Activated gamma-delta T cell (primary cell): ENCODE measurements around the gene NSUN6.

Source experiments
- DNase-seq: peaks from one replicate; lab custom pipeline; 2025; lab: John Stamatoyannopoulos, UW

The NSUN6 gene

DNA sequence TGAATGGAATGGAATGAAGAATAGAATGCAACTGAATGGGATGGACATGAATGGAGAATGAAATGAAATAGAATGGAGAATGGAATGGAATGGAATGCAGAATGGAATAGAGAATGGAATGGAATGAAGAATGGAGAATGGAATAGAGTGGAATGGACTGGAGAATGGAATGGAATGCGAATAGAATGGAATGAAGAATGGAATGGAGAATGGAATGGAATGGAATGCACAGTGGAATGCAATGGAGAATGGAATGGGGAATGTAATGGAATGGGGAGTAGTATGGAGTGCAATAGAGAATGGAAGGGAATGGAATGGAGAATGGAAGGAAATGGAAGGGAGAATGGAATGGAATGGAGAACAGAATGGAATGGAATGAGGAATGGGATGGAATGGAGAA lies 93.4 kb downstream of the NSUN6 start:
- no peak for DNase-seq

DNA sequence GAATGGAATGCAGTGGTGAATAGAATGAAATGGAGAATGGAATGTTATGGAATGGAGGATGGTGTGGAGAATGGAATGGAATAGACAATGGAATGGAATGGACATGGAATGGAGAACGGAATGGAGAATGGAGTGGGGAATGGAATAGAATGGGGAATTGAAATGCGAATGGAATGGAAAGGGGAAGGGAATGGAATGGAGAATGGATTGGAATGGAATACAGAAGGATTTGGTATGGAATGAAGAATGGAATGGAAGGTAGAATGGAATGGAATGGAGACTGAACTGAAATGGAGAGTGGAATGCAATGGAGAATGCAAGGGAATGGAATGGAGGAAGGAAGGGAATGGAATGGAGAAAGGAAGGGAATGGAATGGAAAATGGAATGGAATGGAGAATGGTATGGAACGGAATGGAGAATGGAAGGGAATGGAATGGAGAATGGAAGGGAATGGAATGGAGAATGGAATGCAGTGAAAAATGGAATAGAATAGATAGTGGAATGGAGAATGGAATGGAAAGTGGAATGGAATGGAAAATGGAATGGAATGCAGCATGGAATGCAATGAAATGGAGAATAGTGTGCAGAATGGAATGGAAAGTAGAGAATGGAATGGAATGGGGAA lies 94.8 kb downstream of the NSUN6 start:
- no peak for DNase-seq

DNA sequence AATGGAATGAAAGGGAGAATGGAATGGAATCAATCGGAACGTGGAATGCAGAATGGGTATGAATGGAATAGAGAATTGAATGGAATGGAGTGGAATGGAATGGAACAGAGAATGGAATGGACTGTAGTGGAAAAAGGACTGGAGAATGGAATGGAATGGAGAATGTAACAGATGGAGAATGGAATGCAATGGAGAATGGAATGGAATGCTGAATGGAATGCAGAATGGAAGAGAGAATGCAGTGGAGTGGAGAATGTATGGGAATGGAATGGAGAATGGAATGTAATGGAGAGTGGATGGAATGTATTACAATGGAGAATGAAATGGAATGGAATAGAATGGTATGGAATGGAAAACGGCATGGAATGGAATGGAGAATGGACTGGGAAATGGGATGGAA lies 96.9 kb downstream of the NSUN6 start:
- DNase-seq = no peak

DNA sequence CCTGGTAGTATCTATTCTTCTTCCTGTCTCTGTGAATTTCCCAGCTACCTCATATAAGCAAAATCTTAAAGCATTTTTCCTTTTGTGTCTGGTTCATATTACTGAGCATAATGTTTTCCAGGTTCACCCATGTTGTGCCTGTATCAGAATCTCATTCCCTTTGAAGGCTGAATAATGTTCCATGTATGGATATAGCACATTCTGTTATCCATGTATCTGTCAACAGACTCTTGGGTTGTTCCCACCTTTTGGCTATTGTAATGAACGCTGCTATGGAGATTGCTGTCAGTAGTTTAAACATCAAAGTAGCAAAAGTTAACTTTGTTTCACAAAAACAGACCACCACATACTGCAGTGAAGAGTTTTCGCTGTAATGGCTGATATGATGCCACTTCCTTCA lies 99.9 kb downstream of the NSUN6 start:
- no peak for DNase-seq

DNA sequence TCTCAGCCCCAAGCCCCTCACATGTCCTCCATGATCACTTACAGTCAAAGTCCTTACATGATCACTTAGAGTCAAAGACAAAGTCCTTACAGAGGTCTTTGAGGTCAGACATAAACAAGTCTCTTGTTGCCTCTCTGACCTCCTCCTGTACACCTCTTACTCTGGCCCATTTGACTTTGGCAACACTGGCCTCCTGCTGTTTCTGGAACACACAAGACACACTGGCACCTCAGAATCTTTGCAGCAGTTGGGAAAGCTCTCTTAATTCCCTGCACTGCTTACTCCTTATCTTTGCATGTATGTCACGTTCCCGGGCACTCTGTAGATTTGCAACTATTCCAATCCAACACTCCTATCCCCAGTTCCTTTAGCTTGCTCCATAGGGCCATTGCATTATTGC lies 102.3 kb downstream of the NSUN6 start:
- no peak for DNase-seq

DNA sequence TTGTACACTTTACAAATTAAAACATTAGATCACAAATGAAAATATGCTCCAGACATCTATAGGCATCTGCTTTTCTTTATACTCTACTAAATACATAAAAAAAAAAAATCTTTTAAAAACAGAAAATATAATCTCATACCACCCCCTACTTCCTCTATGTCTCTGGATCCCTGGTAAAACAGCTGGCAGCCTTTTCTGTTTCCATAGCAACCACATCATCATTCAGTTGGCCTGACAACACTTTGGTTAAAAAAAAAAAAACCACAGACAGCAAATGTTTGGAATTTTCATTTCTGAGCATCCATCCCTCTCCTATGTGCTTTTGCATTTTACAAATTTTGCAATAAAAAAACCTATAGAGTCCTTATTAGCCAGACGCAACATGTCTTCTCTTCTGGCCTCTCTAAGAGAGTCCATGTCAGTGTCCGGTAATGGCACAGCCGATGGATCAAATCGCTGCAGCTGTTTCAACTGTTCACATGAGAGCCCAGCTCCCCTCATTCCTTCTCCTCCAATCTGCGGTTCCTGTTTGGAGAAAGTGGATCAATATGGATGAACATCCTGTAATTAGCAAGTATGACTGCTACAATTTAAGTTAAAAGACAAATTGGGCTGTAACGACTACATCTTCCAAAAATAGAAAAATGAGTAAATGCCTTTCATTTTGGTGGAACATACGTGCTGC lies 105.6 kb downstream of the NSUN6 start:
- no peak for DNase-seq

DNA sequence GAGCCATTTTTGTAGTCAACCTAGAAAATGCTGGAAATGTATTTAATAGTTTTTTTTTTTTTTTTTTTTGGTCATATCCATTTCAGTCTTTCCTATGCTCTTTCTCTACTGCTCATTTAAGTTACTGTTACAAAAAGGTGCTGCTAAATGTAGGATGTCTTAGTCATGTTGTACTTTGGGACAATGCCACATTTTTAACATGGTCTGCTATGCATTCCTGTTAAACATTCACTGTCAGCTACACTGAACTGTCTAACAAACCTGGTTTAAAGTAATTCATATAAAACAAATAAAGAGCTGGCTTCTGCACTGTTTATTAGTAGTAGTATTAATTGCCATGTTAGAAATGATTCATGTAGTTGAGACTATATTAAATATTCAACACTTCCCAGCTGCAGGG lies 108.6 kb downstream of the NSUN6 start:
- no peak for DNase-seq

DNA sequence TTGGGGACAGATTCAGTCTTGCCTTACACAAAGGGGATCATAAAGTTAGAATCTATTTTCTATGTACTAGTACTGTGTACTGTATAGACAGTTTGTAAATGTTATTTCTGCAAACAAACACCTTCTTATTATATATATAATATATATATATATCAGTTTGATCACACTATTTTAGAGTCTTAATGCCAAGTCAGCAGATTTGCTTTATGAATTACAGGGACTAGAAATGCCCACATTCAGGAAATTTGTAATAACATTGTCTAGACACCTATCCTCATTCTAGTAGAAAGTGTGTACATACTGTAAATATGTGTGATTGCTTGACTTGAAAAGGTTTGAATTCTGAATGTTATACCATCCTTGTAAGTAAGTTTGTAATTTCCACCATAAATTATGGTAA lies 111.2 kb downstream of the NSUN6 start:
- DNase-seq = no peak

DNA sequence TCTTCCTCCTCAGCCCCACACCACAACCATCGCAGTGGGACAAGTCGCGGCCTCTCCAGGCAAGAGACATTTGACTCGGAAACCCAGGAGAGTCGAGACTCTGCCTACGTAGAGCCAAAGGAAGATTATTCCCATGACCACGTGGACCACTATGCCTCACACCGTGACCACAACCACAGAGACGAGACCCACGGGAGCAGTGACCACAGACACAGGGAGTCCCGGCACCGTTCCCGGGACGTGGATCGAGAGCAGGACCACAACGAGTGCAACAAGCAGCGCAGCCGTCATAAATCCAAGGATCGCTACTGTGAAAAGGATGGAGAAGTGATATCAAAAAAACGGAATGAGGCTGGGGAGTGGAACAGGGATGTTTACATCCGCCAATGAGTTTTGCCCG lies 112.1 kb downstream of the NSUN6 start:
- no peak for DNase-seq

DNA sequence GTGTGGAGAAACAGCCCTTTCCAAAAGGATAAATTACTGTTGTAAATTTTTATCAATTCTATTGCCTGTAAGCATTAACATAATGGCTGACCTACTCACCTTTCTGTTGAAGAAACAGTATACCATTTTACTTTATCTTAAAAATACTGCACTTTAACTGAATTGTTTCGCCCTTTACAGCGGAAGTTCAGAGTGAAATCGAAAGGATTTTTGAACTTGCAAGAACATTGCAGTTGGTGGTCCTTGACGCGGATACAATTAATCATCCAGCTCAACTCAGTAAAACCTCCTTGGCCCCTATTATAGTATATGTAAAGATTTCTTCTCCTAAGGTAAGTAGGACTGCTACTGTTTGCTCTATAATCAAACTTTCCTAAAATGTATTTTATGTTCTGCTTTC lies 117.5 kb downstream of the NSUN6 start:
- DNase-seq = no peak

DNA sequence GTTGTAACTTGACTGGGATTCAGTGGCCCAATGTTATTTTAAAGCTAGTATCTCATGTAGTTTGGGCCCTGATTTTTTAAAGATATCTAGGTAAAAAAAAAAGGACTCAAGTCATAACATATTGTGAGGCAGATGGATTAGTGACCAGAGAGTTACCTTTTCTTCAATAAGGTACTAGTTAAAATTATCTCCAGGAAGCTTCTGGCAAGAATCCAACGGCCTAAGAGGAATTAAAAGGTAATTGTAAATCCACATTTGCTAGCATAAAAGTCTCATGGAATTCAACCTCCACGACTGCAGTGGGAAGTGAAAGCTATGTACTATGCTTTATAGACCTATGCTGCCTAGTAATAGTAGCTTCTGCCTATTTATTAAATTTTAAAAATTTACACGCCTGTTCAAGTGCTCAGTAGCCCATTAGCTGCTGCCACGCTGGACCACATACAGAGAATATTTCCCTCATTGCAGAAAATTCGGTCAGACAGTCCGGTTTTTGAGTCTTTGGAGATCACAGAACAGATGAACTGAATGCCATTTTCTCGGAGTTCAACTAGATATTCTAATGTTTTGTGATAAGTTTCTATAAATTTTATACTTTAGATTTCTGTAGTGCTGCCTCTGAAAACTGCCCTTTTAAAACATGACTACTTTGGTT lies 118.4 kb downstream of the NSUN6 start:
- no peak for DNase-seq

DNA sequence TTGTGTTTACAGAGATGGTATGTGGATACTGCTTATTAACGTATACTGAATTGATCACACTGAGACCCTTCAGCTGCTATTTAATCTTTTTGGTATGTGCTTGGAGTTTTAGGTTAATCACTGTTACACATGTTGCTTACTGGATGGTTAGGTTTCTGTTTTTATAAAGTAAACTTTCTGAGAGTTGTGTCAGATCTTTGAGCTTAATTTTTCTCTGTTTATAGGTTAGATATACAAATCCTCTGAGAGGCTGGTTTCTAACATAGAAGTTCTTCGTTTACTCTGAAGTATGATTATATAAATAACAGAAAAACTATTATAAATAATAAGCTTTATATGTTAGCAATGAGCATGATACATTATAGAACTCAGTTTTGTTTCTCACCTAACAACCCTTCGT lies 123.1 kb downstream of the NSUN6 start:
- no peak for DNase-seq

DNA sequence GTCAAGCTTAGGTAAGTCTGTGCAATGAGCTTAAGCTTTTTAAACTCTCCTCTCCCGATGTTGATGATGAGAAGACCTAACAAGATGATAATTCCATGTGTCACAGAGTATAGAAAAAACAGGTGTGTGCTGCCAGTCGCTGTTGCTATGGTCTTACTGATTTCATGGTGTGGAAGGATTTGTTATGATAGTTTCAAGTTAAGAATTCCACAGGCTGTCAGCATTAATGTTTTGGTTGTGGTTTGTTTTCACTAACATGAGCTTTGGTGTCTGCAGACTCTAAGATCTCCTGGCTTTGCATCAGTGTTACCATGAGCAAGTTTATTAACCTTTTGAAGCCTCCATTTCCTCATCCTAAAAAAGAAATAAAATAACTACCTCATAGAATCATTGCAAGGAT lies 123.7 kb downstream of the NSUN6 start:
- DNase-seq = no peak

DNA sequence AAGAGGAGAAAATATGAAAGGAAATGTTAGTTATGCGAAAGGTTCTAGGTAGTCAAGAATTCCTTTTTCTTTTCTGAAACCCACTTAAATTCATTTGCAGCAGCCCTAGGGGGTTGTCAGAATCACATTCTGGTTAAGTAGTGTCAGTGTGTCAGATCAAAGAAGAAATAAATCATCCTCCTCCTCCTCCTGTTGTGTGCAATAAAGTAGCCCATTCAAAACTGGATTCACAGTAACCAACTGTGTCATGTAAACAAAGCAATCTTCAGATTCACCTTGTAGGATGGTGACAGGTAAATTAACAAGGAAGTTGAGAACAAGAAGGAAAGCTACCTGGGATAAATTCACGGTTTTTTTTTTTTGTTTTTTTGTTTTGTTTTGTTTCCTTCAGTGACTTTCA lies 127.5 kb downstream of the NSUN6 start:
- no peak for DNase-seq

DNA sequence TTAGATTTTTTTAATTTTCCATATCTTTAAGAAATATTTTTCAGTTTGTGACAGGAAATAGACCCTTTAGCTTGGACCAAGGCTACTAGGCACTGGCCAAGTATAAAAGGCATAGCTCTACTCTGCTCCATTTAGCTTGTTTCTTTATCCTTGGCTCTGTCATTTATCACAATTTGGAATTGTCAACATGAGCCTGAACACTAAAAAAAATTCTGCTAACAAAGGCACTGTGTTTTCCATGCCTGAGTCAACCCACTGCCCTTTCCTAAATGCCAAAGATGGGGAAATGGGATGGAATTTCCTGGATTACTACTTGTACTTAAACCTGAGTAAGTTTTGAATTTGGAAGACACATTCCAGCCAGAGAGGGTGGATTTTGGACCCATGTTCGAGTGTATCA lies 128.4 kb downstream of the NSUN6 start:
- no peak for DNase-seq

DNA sequence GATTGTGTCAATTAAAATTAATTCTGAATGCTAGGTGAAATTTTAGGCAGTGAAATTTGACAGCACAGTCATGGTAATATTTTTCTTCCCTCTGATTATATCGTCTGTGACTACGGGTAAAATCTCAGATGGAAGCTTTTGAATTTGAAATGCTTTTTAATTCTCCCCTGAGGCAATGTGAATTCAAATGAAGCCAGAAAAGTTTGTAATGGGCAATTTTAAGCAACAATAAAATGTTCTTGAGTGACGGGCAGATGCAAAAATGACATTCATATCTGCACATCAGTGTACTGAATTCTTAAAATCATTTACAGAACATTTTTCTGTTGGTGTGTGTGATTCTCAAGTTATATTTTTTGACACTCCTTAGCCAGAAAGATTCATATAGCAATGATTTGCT lies 134.5 kb downstream of the NSUN6 start:
- DNase-seq = no peak

DNA sequence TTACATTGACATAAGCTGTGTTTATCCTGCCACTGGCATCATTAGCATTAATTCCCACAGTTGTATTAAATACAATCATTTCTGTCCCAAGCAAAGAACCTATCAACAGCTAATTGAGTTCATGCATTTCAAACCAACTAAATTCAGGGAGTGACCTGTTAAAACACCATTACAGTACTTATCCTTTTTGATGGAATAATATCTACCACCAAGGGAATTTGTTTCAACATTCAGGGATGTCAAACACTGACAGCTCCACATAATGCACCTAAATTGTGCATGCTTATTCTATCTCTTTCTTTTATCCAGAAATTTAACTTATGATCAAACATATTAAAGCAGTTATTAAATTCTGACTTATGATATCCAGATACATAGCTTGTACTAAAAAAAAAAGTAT lies 136.8 kb downstream of the NSUN6 start:
- DNase-seq = no peak

DNA sequence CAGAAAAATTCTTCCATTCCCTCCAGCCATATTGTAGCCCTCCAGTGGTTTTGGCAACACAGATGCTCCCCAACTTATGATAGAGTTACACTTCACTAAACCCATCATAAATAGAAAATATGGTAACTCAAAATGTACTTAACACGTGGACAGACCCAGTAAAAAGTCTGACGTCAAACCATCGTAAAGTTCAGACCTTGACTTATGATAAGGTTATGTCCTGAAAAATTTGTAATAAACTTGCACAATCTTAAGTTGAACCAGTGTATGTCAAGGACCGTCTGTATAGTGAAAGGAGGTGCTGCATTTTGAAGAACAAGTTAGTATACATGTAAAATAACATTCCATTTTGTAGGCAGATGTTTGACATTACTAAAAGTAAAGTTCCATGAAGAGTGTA lies 142.8 kb downstream of the NSUN6 start:
- no peak for DNase-seq

DNA sequence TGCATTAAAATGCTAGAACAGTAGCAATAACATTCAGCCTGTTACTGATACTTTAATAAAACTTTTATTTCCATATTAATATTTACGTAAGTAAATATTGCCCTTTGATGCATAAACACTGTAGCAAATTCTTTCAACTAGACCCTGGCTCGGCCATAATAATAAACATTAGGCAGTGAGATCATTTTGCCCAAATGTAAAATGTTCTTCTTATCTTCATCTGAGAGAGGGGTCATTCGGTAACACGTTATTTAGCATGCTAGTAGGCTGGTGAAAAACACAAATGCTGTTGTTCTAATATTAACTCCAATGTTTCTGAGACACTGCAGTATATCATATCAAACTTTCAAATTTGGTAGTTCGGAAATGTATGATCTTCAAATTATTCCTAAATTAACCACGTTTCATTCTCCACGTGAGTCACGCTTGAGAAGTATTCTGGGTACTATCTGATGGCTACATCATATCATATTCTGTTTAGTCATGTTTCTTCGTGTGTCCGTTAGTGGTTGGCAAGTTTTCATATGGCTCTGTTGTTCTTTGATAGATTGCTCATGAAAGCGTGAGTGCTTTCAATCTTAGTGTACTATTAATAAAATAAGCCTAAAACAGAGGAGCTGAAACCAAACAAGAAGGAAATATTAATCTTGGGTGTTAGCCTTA lies 145.8 kb downstream of the NSUN6 start:
- no peak for DNase-seq

DNA sequence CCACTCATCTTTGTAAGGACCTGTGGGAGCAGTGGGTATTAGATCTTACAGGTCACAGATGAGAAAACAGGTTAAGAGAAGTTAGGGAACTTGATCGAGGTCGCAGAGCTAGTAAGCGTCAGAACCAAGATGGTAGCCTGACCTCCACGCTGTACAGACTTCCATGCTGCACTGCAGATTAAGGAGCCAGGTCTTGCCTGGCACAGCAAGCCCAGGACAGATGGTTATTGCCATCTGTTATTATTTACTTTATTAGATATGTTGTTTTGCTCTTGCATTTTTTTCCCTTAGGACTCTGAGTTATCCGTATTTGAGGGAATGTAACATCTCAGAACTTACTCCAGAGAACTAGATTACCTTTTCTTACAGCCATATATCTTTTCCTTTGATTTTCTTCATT lies 147.2 kb downstream of the NSUN6 start:
- no peak for DNase-seq

DNA sequence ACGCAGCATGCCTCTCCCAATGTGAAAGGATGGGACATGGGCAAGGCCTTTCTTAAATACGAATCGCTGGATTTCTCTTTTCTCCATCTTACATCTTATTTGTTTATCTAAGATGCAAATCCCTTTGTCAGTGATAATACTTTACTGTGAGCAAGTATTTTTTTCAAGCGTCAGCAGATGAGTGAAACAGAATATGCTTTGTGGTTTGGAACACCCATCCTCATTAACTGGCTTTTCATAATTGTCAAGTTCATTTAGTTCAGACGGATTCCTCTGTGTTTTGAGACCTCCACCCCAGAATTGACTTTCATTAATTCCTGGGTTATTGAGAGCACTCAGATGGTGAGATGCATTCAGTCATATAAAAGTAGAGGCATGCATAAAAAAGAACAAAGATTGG lies 149.8 kb downstream of the NSUN6 start:
- no peak for DNase-seq

DNA sequence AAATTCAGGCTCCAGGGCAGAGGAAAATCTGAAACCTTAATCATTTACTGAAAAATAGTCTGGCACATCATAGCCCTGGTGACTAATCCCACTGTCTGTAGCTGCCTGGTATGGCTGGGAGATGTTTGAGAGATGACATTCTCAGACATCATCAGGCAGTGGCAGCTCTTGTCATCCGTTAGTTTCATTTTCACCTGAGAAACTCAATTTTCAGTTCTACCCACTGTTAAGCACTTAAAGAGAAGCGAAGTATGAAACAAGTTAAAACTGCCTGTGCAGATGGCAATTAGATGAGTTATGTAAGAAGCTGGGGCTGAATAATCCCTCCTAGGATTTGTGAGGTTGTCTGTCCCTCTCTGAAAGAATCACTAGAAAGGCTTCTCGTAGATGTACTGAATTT lies 150.2 kb downstream of the NSUN6 start:
- DNase-seq = no peak

DNA sequence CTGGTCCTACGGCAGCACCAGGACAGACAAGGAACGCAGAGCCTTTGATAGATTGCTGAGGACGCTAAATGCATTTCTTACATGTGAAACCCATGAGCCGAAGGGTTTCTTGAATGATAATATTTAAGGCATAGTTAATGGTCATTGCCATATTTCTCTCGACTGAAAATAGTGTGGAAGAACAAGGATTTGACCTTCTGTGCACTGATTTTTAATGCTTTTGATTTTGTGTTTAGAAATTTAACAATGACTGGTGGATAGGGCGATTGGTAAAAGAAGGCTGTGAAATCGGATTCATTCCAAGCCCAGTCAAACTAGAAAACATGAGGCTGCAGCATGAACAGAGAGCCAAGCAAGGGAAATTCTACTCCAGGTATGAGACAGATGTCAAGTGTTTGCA lies 150.8 kb downstream of the NSUN6 start:
- no peak for DNase-seq
